Liver (tissue), 9 donors: Measurements from ENCODE around the gene FGF3. TPM values are rescaled to one million over a fixed set of nuclear protein-coding genes. Genes with fewer than 3 reads are reported as not detected.

Experiments used
- DNase-seq: peaks from one replicate; pipeline ENCODE4 v3.0.0-alpha.2; 2017; ENCODE audit warnings: low spot score
- H3K27ac ChIP-seq, 2 donors: one replicate each; pipeline ENCODE4 v1.7.0; 2013; ENCODE audit warnings: inconsistent platforms in 2 of 2, low read length in 2 of 2, control low read depth in 1 of 2, low read depth in 1 of 2, mild to moderate bottlenecking in 1 of 2
- H3K27me3 ChIP-seq, 4 donors: one replicate each; pipeline versions ENCODE4 v1.6.1 to v1.7.0; 2013; ENCODE audit warnings: low read length in 3 of 4, inconsistent platforms in 1 of 4, mild to moderate bottlenecking in 1 of 4, moderate library complexity in 1 of 4; ENCODE audit not compliant: control insufficient read depth in 4 of 4, insufficient read depth in 4 of 4
- H3K36me3 ChIP-seq, 4 donors: one replicate each; pipeline versions ENCODE4 v1.6.1 to v1.7.0; 2013; ENCODE audit warnings: low read length in 3 of 4, mild to moderate bottlenecking in 3 of 4, low read depth in 1 of 4, moderate library complexity in 1 of 4; ENCODE audit not compliant: control insufficient read depth in 4 of 4, insufficient read depth in 3 of 4
- H3K4me1 ChIP-seq, 4 donors: one replicate each; pipeline versions ENCODE4 v1.6.1 to v1.7.0; 2013; ENCODE audit warnings: low read length in 3 of 4, mild to moderate bottlenecking in 3 of 4, moderate library complexity in 1 of 4; ENCODE audit not compliant: control insufficient read depth in 4 of 4, insufficient read depth in 4 of 4
- H3K4me3 ChIP-seq, 3 donors: one replicate each; pipeline versions ENCODE4 v1.6.1 to v1.7.0; 2013; ENCODE audit warnings: low read length in 3 of 3, control low read depth in 1 of 3, low read depth in 1 of 3, mild to moderate bottlenecking in 1 of 3
- H3K9ac ChIP-seq, 2 donors: one replicate each; pipeline ENCODE4 v1.7.0; 2013; ENCODE audit warnings: low read length in 2 of 2, mild to moderate bottlenecking in 2 of 2, moderate library complexity in 2 of 2, control low read depth in 1 of 2, low read depth in 1 of 2
- H3K9me3 ChIP-seq, 4 donors: one replicate each; pipeline versions ENCODE4 v1.6.1 to v1.7.0; 2013; ENCODE audit warnings: low read length in 3 of 4; ENCODE audit not compliant: control insufficient read depth in 4 of 4
- EGR1 ChIP-seq, 2 donors: IDR thresholded peaks; 2 replicates each; pipeline ENCODE4 v1.6.1; 2016 to 2018; ENCODE audit warnings: antibody characterized with exemption in 2 of 2, low read depth in 2 of 2
- FOXA1 ChIP-seq: IDR thresholded peaks from 2 replicates; pipeline ENCODE4 v1.6.1; 2016; ENCODE audit warnings: antibody characterized with exemption
- FOXA2 ChIP-seq: IDR thresholded peaks from 2 replicates; pipeline ENCODE4 v1.6.1; 2016; ENCODE audit warnings: antibody characterized with exemption
- GABPA ChIP-seq, 2 donors: IDR thresholded peaks in 1 of 2; conservative IDR thresholded peaks in 1 of 2; 2 replicates each; pipeline ENCODE4 v1.6.1; 2016; ENCODE audit warnings: antibody characterized with exemption in 2 of 2, mild to moderate bottlenecking in 1 of 2, moderate library complexity in 1 of 2
- HNF4A ChIP-seq, 2 donors: conservative IDR thresholded peaks; 2 replicates each; pipeline ENCODE4 v1.6.1; 2016; ENCODE audit warnings: antibody characterized with exemption in 2 of 2, mild to moderate bottlenecking in 2 of 2
- HNF4G ChIP-seq: IDR thresholded peaks from 2 replicates; pipeline ENCODE4 v1.6.1; 2016; ENCODE audit warnings: antibody characterized with exemption
- JUND ChIP-seq, 2 donors: IDR thresholded peaks; 2 replicates each; pipeline ENCODE4 v1.6.1; 2016; ENCODE audit warnings: antibody characterized with exemption in 2 of 2
- MAX ChIP-seq: IDR thresholded peaks from 2 replicates; pipeline ENCODE4 v1.6.1; 2016; ENCODE audit warnings: antibody characterized with exemption
- NR2F2 ChIP-seq: IDR thresholded peaks from 2 replicates; pipeline ENCODE4 v1.6.1; 2016; ENCODE audit warnings: antibody characterized with exemption
- RAD21 ChIP-seq, 2 donors: IDR thresholded peaks; 2 replicates each; pipeline ENCODE4 v1.6.1; 2016; ENCODE audit warnings: antibody characterized with exemption in 2 of 2, mild to moderate bottlenecking in 2 of 2
- REST ChIP-seq: IDR thresholded peaks from 2 replicates; pipeline ENCODE4 v1.6.1; 2016; ENCODE audit warnings: antibody characterized with exemption, mild to moderate bottlenecking
- RXRA ChIP-seq, 2 donors: IDR thresholded peaks; 2 replicates each; pipeline ENCODE4 v1.6.1; 2017 to 2018; ENCODE audit warnings: antibody characterized with exemption in 2 of 2, mild to moderate bottlenecking in 1 of 2
- SP1 ChIP-seq: IDR thresholded peaks from 2 replicates; pipeline ENCODE4 v1.6.1; 2018; ENCODE audit warnings: antibody characterized with exemption, mild to moderate bottlenecking
- TAF1 ChIP-seq: conservative IDR thresholded peaks from 2 replicates; pipeline ENCODE4 v1.6.1; 2016; ENCODE audit warnings: antibody characterized with exemption, mild to moderate bottlenecking
- YY1 ChIP-seq: IDR thresholded peaks from 2 replicates; pipeline ENCODE4 v1.6.1; 2016; ENCODE audit warnings: antibody characterized with exemption, mild to moderate bottlenecking
- ZBTB33 ChIP-seq: IDR thresholded peaks from 2 replicates; pipeline ENCODE4 v1.6.1; 2016; ENCODE audit warnings: antibody characterized with exemption
- WGBS: extraction: QIAGEN DNeasy Blood & Tissue Kit; methylation state at CpG from one replicate; pipeline ENCODE4 v1.1.7; 2013; 5-methylcytosine and 5-hydroxymethylcytosine counted together
- polyA plus RNA-seq, 2 donors: library from polyadenylated mRNA; stranded (reverse) in 1 of 2; unstranded in 1 of 2; fragments of 200-250 nt in 1 of 2; fragments of >200 nt in 1 of 2; fragmentation: Nextera tagmentation in 1 of 2; extraction: Ambion mirVana in 1 of 2; gene quantifications; one replicate each; pipeline versions ENCODE4 v1.2.1 to v1.2.3, GENCODE V29; 2013 to 2015
- total RNA-seq, 2 donors: library from RNA; depleted of rRNA; stranded (reverse); fragments of >200 nt; gene quantifications; one replicate each; pipeline ENCODE4 v1.2.3, GENCODE V29; 2014
- TF ChIP-seq, protein P1 (sequence below): fragments of 150-350 bp; IDR thresholded peaks from 2 replicates; pipeline ENCODE4 v1.5.1; 2017; ENCODE audit warnings: improper control_type of control experiment, low read depth, low read length; ENCODE audit not compliant: missing input control
- TF ChIP-seq, protein P2 (sequence below): IDR thresholded peaks from 2 replicates; pipeline ENCODE4 v1.6.1; 2016; ENCODE audit warnings: antibody characterized with exemption
- donor health status: healthy.
- donor health status: healthy.
- donor health status: healthy.
- donor health status: healthy.
- donor health status: healthy.

The FGF3 gene
- total and polyA plus RNA-seq, 4 donors = not detected

- no peak for TF ChIP-seq EGR1 (IDR thresholded peaks at IDR 0.05; ENCODE audit: low read depth in 2 of 2)
- no peak for TF ChIP-seq JUND (IDR thresholded peaks at IDR 0.05)
- TF ChIP-seq, protein P1, sequence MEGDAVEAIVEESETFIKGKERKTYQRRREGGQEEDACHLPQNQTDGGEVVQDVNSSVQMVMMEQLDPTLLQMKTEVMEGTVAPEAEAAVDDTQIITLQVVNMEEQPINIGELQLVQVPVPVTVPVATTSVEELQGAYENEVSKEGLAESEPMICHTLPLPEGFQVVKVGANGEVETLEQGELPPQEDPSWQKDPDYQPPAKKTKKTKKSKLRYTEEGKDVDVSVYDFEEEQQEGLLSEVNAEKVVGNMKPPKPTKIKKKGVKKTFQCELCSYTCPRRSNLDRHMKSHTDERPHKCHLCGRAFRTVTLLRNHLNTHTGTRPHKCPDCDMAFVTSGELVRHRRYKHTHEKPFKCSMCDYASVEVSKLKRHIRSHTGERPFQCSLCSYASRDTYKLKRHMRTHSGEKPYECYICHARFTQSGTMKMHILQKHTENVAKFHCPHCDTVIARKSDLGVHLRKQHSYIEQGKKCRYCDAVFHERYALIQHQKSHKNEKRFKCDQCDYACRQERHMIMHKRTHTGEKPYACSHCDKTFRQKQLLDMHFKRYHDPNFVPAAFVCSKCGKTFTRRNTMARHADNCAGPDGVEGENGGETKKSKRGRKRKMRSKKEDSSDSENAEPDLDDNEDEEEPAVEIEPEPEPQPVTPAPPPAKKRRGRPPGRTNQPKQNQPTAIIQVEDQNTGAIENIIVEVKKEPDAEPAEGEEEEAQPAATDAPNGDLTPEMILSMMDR = no peak
- no peak for TF ChIP-seq FOXA2
- TF ChIP-seq YY1 = no peak
- no peak for TF ChIP-seq SP1
- no peak for TF ChIP-seq REST
- no peak for TF ChIP-seq RAD21 (IDR thresholded peaks at IDR 0.05)
- TF ChIP-seq NR2F2 = no peak
- no peak for TF ChIP-seq HNF4A (conservative IDR thresholded peaks at IDR 0.05)
- no peak for TF ChIP-seq TAF1
- TF ChIP-seq MAX = no peak
- TF ChIP-seq RXRA (IDR thresholded peaks at IDR 0.05) = no peak
- no peak for TF ChIP-seq HNF4G
- TF ChIP-seq, protein P2, sequence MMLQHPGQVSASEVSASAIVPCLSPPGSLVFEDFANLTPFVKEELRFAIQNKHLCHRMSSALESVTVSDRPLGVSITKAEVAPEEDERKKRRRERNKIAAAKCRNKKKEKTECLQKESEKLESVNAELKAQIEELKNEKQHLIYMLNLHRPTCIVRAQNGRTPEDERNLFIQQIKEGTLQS = no peak
- no peak for TF ChIP-seq ZBTB33
- TF ChIP-seq FOXA1 = no peak
- TF ChIP-seq GABPA (IDR thresholded peaks at IDR 0.05 in 1 of 2, conservative IDR thresholded peaks at IDR 0.05 in 1 of 2) = no peak
These were observed 4.8 kb downstream of the FGF3 start for GRCh38 chr11:69814411-69814810.

More at GRCh38 chr11:69814411-69814810, 4.8 kb downstream of the FGF3 start:
- H3K9ac ChIP-seq = no peak overlapping the region
- no peaks in the 10 kb centered on the region for H3K36me3 ChIP-seq
- 77% methylated on average over 7 of the region's 7 CpGs for WGBS
- H3K27ac ChIP-seq = no peak overlapping the region
- H3K9me3 ChIP-seq = no peaks in the 10 kb centered on the region
- DNase-seq = no peak
- H3K27me3 ChIP-seq = peaks cover 3 to 18% (median 9%) of the 10 kb centered on the region in 4 donors
- H3K4me1 ChIP-seq = peaks cover 4 to 17% (median 9%) of the 10 kb centered on the region in 4 donors
- H3K4me3 ChIP-seq = no peak overlapping the region
